Measurements from ENCODE around the gene DDN.

DDN gene

GRCh38 chr12:49044660-49045059 lies 45.5 kb upstream of the DDN start:
- H3K4me3 ChIP-seq (replicated peaks; ENCODE audit: insufficient read depth, low read length), result no peak overlapping the region
- TF ChIP-seq SPI1 (IDR thresholded peaks at IDR 0.05; ENCODE audit: borderline replicate concordance, low read depth), result no peak
- no peak for TF ChIP-seq GABPA (IDR thresholded peaks at IDR 0.05; ENCODE audit: low read depth)
- TF ChIP-seq REST (IDR thresholded peaks at IDR 0.05; ENCODE audit: insufficient replicate concordance, low read depth), result no peak
- no peak for TF ChIP-seq CTCF (IDR thresholded peaks at IDR 0.05; ENCODE audit: insufficient read depth, low read length)
- TF ChIP-seq POLR2AphosphoS5 (IDR thresholded peaks at IDR 0.05; ENCODE audit: low read depth), result no peak
- no peak for DNase-seq (ENCODE audit: low read depth in 1 of 2, low spot score in 1 of 2)
- H3K27me3 ChIP-seq (ENCODE audit: insufficient read depth, poor library complexity, severe bottlenecking), result no peaks in the 10 kb centered on the region
- no peak overlapping the region for H3K27ac ChIP-seq (replicated peaks)

GRCh38 chr12:49043856-49044258 lies 44.7 kb upstream of the DDN start:
- no peak overlapping the region for H3K27ac ChIP-seq (replicated peaks)
- peak in 1 of 2 experiments; percentile 86 for DNase-seq (ENCODE audit: low read depth in 1 of 2, low spot score in 1 of 2)
- H3K4me3 ChIP-seq (replicated peaks; ENCODE audit: insufficient read depth, low read length), result no peak overlapping the region
- TF ChIP-seq GABPA (IDR thresholded peaks at IDR 0.05; ENCODE audit: low read depth), result no peak
- peak; percentile 32; the same call in 1 of the 2 replicates for TF ChIP-seq POLR2AphosphoS5 (IDR thresholded peaks at IDR 0.05; ENCODE audit: low read depth)
- TF ChIP-seq REST (IDR thresholded peaks at IDR 0.05; ENCODE audit: insufficient replicate concordance, low read depth), result no peak
- peak; percentile 88 for TF ChIP-seq CTCF (IDR thresholded peaks at IDR 0.05; ENCODE audit: insufficient read depth, low read length)
- TF ChIP-seq SPI1 (IDR thresholded peaks at IDR 0.05; ENCODE audit: borderline replicate concordance, low read depth), result peak; percentile 73; the same call in 1 of the 2 replicates
- H3K27me3 ChIP-seq (ENCODE audit: insufficient read depth, poor library complexity, severe bottlenecking), result no peaks in the 10 kb centered on the region

GRCh38 chr12:49043241-49043640 lies 44.1 kb upstream of the DDN start:
- no peak for DNase-seq (ENCODE audit: low read depth in 1 of 2, low spot score in 1 of 2)
- no peak overlapping the region for H3K27ac ChIP-seq (replicated peaks)
- TF ChIP-seq CTCF (IDR thresholded peaks at IDR 0.05; ENCODE audit: insufficient read depth, low read length), result no peak
- no peak for TF ChIP-seq GABPA (IDR thresholded peaks at IDR 0.05; ENCODE audit: low read depth)
- TF ChIP-seq SPI1 (IDR thresholded peaks at IDR 0.05; ENCODE audit: borderline replicate concordance, low read depth), result no peak
- no peak for TF ChIP-seq REST (IDR thresholded peaks at IDR 0.05; ENCODE audit: insufficient replicate concordance, low read depth)
- no peak for TF ChIP-seq POLR2AphosphoS5 (IDR thresholded peaks at IDR 0.05; ENCODE audit: low read depth)
- H3K27me3 ChIP-seq (ENCODE audit: insufficient read depth, poor library complexity, severe bottlenecking), result no peaks in the 10 kb centered on the region
- no peak overlapping the region for H3K4me3 ChIP-seq (replicated peaks; ENCODE audit: insufficient read depth, low read length)
